Stimulated activated CD8-positive, alpha-beta memory T cell treated with anti-CD3 and anti-CD28 coated beads, Interleukin-4, amount 100 ng/mL, for 48 hours (primary cell): Measurements from ENCODE around the gene SPDL1.

Source experiments
- DNase-seq: peaks from one replicate; pipeline ENCODE4 v3.0.0-alpha.2; 2020

Gene SPDL1, protein sequence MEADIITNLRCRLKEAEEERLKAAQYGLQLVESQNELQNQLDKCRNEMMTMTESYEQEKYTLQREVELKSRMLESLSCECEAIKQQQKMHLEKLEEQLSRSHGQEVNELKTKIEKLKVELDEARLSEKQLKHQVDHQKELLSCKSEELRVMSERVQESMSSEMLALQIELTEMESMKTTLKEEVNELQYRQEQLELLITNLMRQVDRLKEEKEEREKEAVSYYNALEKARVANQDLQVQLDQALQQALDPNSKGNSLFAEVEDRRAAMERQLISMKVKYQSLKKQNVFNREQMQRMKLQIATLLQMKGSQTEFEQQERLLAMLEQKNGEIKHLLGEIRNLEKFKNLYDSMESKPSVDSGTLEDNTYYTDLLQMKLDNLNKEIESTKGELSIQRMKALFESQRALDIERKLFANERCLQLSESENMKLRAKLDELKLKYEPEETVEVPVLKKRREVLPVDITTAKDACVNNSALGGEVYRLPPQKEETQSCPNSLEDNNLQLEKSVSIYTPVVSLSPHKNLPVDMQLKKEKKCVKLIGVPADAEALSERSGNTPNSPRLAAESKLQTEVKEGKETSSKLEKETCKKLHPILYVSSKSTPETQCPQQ

GRCh38 chr5:169583424-169584220, at the start of gene SPDL1:
TSS of gene SPDL1 (plus strand) at chr5:169583773. CDS start at chr5:169588417, 4,644 bp downstream.
- peak; percentile 95 for DNase-seq

GRCh38 chr5:169534311-169534880, 49.2 kb upstream of the SPDL1 start:
- DNase-seq: no peak

DNA sequence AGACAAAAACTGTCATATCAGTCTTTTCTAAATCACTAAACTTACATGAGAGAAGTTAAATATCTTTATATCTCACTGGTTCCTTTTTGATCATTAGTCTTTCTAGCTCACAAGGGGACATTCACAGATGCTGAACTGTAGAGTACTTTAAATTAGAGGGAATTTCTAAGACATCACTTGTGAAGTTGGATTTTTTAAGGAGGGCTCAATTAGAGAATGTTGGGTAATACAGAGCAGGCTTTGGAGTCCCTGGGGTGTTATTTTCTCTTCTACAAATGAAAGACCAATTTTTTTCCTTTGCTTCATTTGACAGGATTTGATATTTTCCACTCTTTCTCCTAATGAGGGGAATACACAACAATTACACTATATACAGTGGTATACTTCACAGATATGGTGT, 48.6 kb upstream of the SPDL1 start:
- DNase-seq: no peak

DNA sequence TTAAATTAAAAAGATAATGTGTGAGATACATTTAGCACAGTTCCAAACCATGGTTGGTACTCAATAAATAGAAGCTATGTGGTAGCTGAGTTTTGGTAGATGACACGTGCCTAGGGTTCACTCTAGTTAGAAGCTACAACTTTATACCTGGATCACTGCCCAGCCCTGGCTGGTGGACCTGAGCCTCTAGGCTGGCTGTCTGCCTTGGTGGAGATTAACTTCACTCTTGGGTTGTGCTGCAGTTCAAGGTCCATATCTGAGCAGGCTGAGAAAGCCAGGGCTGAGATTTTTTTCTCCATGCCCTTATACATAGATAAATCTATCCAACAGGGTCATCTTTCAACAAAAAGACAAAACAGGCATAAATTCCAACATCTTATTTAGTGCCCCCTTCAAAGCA, 44.6 kb upstream of the SPDL1 start:
- DNase-seq: no peak

DNA sequence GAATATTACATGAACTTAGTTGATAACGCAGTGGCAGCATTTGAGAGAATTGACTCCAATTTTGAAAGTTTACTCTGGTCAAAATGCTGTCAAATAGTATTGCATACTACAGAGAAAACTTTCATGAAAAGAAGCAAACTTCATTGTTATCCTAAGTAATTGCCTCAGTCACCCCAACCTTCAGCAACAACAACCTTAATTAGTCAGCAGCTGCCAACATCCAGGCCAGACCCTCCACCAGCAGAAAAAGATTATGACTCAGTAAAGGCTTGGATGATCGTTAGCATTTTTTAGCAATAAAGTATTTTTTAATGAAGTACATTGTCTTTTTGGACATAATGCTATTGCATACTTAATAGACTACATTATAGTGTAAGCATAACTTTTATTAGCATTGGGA, 40.8 kb upstream of the SPDL1 start:
- DNase-seq: no peak

DNA sequence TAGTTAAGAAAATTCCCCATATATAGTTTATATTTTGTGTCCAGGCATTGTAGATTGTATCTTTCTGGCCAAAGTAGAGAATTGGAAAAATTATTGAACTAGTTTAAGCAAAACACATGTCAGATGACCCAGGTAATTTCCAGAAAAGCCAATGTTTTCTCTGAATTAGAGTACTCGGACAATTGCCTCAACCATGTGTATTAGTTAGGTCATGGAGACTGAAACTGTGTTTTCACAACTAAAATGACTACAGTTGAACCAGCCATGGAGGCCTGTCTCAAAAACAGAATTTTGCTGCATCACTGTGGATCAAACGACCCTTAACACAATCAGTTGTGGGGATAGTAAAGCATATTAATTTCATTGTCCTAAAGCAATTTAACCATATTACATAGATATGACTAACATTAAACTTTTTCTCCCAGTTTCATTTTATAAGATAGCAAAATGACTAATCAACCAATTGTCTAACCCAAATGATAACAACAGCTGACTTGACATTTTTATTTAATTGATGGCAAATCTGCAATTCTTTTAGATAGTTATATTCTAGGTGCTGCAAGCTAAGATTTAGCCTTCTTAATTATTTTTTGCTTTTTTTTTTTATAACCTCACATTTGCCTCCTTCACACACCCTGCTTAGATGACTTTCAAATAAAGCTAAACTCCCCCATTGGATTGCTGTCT, 39.2 kb upstream of the SPDL1 start:
- no peak for DNase-seq

DNA sequence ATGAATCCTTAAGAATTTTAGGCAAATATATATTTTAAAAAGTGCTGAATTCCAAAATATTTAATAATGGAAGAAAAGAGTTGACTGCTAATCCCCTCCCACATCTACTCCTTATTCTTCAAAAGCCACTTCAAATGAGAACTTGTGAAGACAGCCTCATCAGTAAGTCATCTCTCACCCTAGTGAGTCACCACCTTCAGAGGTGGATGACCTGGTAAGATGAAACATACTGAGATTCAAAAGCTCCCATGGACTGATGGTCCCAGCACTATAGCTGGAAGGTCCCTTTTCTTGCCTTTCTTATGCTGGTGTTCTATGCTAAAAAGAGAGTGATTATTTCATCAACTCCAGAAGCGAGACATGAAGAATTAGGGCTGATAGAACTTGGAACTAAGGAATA, 37.8 kb upstream of the SPDL1 start:
- DNase-seq: no peak

DNA sequence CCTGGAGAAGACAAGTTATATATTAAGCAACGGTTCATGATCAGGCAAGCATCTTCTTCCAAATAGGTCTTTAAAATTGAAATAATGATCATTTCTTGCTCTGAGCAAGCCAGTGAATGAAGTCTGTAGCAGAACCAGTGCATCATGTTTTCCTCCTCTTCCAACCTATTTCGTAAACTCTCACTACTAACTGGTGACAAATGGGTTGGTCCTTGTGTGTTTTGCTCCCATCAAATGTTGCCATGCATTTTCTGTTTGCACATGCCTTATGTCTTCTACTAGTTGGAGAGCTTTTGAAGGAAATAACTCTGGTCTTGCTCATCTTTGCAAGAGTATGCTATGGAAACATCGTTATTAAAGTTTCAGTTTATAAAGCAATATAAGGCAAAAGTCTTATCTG, 37.2 kb upstream of the SPDL1 start:
- DNase-seq: no peak

DNA sequence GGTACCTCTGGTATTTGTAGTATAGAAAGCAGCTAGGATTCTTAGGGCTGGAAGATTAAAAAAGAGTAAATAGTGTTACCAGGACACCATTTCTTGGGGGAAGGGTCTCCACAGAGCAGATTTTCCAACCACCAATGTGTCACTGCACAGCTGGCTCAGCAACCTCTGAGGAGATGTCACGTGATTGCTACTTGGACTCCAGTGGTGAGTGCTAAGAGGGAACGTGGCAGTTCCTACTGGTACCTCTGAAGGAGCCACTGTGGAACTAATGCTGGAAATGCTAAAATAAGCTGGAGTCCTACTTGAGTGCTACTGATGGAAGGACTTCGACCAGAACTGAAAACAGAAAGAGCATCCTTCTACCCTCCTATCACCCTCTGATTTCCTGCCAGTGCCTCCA, 36.1 kb upstream of the SPDL1 start:
- no peak for DNase-seq

- DNase-seq: no peak
Observed at GRCh38 chr5:169548315-169548714, 35.3 kb upstream of the SPDL1 start.

DNA sequence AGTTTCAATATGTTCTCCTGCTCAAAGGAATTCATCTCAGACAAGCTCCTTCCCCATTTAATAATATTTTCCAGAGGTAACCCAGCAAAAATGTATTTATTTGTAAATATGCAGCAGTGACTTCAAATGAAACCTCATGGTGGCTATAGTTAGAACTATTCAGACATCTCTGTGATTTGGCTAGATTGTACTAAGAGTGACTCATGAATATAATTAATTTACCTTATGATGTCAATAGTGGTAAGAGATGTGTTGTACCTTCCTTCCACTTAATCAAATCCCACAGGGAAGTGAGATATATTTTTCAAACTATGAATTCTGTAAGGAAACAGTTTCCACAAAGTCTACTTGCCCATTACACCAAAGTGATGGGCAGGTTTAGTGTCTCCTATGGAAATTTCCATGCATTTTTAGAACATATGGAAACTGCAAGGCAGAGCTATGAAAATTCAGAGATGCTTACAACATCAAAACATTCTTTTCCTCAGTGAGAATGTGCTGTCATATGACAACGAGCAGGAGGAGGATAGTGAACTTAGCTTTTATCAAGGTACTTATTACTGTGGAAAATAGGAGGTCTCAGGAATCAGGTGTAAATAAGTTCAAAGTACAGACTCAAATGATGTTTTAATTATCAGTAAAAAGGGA, 34.0 kb upstream of the SPDL1 start:
- no peak for DNase-seq

GRCh38 chr5:169550227-169550626, 33.3 kb upstream of the SPDL1 start:
- DNase-seq: no peak

DNA sequence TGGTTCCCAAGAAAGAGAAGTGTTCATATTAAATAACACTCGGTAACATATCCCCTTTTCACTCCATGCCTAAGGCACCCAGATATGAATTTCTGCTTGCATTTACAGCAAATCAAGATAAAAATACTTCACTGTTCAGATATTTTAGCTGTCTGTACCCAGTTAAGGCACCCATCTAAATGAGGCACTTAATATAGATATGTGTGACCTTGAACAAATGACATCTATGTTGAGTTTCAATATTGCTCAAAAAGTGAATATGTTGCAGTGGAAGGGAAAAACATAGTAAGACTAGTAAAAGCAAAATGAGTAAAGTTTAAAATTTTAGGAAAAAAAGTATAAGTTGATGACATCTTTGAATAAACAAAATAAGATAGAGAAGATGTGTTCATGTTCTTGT, 32.4 kb upstream of the SPDL1 start:
- no peak for DNase-seq

DNA sequence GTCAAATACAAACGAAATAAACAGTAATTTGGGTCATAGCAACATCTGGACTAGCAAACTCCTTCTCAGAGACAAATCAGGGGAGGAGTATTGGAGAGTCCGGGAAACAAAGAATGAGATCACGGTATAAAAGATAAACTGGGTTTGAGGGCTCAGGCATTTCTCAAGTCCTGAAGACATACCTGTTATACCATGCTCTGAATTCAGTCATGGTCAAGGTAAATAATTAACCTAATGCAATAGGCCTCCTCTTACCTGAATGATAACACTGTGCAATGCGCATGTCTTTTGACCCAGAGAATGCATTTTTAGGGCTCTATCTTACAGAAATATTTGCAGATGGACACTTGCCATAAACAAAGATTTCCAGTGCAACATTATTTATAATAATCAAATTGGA, 31.9 kb upstream of the SPDL1 start:
- DNase-seq: no peak

- no peak for DNase-seq
Observed at GRCh38 chr5:169554251-169554650, 29.3 kb upstream of the SPDL1 start.

- no peak for DNase-seq
Observed at GRCh38 chr5:169557838-169558237, 25.7 kb upstream of the SPDL1 start.

DNA sequence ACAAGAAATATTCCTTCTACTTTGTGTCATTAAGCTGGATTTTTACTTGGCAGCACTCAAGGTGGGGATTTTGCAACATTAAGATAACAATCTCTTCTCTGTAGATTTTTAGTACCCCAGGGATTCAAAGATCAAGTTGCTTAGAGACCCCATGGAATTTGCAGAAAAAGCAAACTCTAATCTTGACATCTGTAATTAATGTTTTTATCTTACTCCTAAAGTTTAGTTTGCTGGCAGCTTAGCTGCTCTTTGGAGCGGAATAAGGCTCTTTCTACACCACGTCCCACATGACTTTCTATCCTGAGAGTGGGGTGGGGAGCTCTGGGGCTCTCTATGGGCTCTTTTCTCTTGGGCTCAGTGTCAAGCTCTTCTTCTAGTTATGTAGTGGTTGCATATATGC, 21.7 kb upstream of the SPDL1 start:
- DNase-seq: no peak

DNA sequence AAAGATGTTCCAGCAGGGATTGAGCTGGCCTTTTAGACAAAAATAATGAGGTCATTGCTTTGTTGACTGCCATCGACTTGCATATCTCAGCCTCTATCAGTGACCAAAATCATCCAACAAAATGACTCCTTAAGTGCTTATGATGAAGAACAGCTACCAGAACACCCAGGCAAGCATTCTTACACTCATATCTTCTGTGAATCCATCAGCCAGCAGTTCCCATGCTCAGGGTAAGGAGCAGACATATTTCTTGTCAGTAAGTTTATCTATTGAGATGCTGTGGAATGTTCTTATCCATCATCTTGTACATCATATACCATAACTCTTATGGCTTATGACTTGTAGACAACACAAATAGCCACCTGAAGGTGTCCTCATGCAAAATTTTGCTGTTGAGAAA, 20.2 kb upstream of the SPDL1 start:
- no peak for DNase-seq

GRCh38 chr5:169566202-169566601, 17.4 kb upstream of the SPDL1 start:
- DNase-seq: no peak

- DNase-seq: no peak
Observed at GRCh38 chr5:169567079-169567478, 16.5 kb upstream of the SPDL1 start.

- no peak for DNase-seq
Observed at GRCh38 chr5:169569513-169569912, 14.1 kb upstream of the SPDL1 start.

- no peak for DNase-seq
Observed at GRCh38 chr5:169571355-169571754, 12.2 kb upstream of the SPDL1 start.
